AG08395 (cell line): ENCODE measurements around the gene AIFM1.
A peak's percentile ranks its signal among the peaks of the same experiment; 100 is the strongest.
"Not testable (repeated sequence)": the region's sequence is repeated elsewhere in the genome, so short reads cannot be mapped to it uniquely, and the experiment has no call there.

ENCODE experiments used
- DNase-seq: peaks from one replicate; pipeline ENCODE4 v3.0.0; 2012; ENCODE audit warnings: mixed read lengths, low spot score

Gene AIFM1

GRCh38 chrX:130119312-130119898 is 46.2 kb downstream of the AIFM1 start:
- no peak for DNase-seq

GRCh38 chrX:130118441-130119311 is 47.0 kb downstream of the AIFM1 start:
- DNase-seq: peak; percentile 34

GRCh38 chrX:130117166-130117565 is 48.5 kb downstream of the AIFM1 start:
- DNase-seq: no peak

- not testable (repeated sequence) for DNase-seq
Observed at GRCh38 chrX:130115119-130115885, 50.3 kb downstream of the AIFM1 start.

- DNase-seq: no peak
Observed at GRCh38 chrX:130114141-130114588, 51.5 kb downstream of the AIFM1 start.

GRCh38 chrX:130111220-130112154 is 54.2 kb downstream of the AIFM1 start:
- no peak for DNase-seq

- peak; percentile 59 for DNase-seq
Observed at GRCh38 chrX:130110379-130111219, 55.0 kb downstream of the AIFM1 start, which contains the start of gene ELF4. Gene ELF4 (minus strand): TSS chrX:130110497. CDS start chrX:130081330, 29,167 bp downstream.

- no peak for DNase-seq
Observed at GRCh38 chrX:130109429-130110378, 55.9 kb downstream of the AIFM1 start.

- peak; percentile 62 for DNase-seq
Observed at GRCh38 chrX:130108647-130109428, 56.8 kb downstream of the AIFM1 start.

GRCh38 chrX:130106071-130106470 is 59.6 kb downstream of the AIFM1 start:
- DNase-seq: no peak

GRCh38 chrX:130105244-130105643 is 60.4 kb downstream of the AIFM1 start:
- no peak for DNase-seq

- no peak for DNase-seq
Observed at GRCh38 chrX:130103605-130104004, 62.0 kb downstream of the AIFM1 start.

- peak; percentile 76 for DNase-seq
Observed at GRCh38 chrX:130100180-130100579, 65.5 kb downstream of the AIFM1 start.

GRCh38 chrX:130098210-130098552 is 67.5 kb downstream of the AIFM1 start:
- DNase-seq: no peak

GRCh38 chrX:130097507-130098209 is 68.0 kb downstream of the AIFM1 start:
- no peak for DNase-seq

- DNase-seq: no peak
Observed at GRCh38 chrX:130095249-130096030, 70.2 kb downstream of the AIFM1 start.

- no peak for DNase-seq
Observed at GRCh38 chrX:130094696-130095095, 70.9 kb downstream of the AIFM1 start.
